Activated CD8-positive, alpha-beta memory T cell treated with anti-CD3 and anti-CD28 coated beads for 1 hour (primary cell): ENCODE measurements around the gene COL1A2.

Experiments used
- DNase-seq, 2 donors: peaks; one replicate each; pipeline ENCODE4 v3.0.0-alpha.2; 2020; ENCODE audit warnings: low read depth in 1 of 2; ENCODE audit errors: extremely low read depth in 1 of 2

The COL1A2 gene

GRCh38 chr7:94476251-94476840 lies 81.7 kb downstream of the COL1A2 start:
- DNase-seq, result no peak

GRCh38 chr7:94477878-94478277 lies 83.2 kb downstream of the COL1A2 start:
- DNase-seq, result no peak

GRCh38 chr7:94478648-94479214 lies 84.0 kb downstream of the COL1A2 start:
- no peak for DNase-seq
